GM21576 (cell line): ENCODE results near the gene ACAP3.

Experiments used
- ATAC-seq: cut with Tn5 transposase; IDR thresholded peaks from one replicate; pipeline ENCODE4 v1.9.1; 2021; ENCODE audit warnings: mild to moderate bottlenecking, moderate library complexity; ENCODE audit not compliant: unreplicated experiment

Gene ACAP3

DNA sequence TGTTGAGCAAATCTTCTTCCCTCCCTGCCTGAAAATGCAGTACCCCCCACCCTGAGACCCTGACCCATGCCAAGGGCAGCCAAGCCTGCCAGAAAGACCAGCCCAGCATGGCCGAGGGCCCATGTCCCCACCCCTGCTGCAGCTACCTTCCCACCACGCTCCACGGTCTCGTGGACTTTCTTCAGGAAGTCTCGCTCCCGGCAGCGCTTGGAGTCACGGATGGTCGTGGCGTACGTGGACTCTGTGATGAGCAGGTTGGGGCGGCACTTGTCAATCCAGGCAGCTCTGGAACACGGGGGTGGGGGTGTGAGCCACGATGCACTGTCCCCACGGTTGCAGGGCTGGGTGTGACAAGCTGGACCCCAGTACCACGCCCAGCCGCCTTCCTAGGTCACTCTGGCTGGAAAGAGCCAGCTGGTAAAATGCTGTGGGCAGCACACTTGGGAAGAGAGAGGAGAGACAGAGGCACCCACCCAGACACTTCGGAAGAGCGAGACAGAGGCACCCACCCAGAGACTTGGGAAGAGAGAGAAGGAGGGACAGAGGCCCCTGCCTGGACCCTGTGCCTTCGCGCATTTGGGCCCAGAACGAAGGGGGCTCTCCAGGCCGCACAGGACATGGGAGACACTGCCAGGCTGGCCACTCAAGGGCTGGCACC is 7.1 kb upstream of the ACAP3 start:
- ATAC-seq: no peak

DNA sequence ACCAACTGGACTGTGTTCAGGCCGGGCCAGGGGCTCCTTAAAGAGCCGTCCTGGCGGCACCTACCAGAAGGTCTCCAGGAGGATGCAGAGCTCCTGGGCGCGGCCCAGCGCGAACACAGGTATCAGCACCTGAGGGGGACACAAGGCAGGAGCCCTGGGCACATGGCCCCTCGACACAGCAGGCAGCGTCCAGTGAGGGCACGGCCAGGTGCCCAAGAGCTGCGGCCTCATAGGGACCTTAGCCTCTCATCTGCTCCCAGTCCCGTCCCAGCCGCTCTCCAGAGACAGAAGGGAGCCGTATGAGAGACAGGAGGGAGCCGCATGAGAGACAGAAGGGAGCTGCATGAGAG is 6.5 kb upstream of the ACAP3 start:
- ATAC-seq: no peak

DNA sequence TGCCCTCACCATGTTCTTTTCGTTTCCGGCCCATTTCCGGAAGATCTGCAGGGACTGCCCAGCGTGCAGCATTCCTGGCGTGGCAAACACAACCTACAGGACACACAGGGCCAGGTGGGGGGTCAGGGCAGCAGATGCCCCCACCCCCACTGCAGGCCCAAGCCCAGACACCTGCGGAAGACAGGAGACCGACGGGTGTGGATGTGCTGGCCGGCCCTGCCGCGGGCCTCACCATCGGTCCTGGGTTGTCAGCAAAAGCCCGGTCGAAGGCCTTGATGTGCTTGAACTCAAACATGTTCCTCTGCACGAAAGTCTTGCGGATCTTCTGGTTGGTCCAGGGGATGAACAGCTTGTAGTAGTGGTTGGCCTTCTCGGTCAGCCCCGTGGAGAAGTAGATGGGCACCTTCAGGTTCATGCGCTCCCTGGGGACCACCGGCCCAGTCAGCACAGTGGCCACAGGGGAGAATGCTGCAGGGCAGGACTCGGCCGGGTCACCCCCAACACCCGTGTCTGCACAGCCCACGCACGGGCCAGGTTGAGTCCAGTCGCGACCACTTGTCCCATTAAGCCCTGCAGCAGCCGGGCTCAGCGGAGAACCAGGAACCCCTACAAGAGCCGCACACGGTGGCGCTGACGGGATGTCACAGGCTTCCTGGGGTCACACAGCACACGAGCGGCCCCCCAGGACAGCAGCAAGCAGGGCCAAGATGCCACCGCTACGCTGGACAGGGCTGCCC is 5.9 kb upstream of the ACAP3 start:
- no peak for ATAC-seq

DNA sequence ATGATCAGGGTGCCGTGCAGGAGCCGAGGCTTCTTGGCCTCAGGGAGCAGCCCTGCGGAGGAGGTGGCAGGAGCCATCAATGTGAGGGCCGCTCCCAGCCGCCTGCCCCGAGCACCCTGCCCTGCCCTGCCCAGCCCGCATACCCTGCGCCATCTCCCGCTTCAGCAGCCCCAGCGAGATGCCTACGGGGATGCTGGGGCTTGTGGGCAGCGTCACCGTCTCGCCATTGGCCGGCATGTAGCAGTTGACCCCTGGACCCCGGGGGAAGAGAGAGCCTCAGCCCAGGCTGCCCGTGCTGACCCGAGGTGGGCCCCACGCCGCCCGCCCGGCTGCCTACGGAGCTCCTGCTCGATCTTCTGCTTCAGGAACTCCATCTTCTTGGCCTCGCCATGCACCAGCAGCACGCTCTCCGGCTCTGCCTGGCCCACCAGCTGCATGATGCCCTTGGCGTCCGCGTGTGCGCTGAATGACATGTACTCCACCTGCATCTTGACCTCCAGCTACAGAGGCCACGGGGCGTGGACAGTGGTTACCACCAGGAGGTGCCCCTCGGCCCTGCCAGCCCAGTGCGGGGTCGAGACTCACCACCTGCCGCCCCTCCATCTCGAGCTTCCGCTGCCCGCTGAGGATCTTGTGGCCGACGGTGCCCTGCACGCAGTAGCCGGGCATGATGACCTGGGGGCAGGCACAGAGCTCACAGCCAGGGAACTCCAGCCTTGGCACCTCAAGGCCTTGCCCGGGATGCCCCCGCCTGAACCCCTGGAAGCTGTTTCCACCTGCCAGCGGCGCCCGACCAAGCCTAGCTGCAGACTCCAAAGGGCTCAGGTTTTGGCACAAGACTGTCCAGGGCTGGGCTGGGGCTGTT is 5.0 kb upstream of the ACAP3 start:
- ATAC-seq: no peak

DNA sequence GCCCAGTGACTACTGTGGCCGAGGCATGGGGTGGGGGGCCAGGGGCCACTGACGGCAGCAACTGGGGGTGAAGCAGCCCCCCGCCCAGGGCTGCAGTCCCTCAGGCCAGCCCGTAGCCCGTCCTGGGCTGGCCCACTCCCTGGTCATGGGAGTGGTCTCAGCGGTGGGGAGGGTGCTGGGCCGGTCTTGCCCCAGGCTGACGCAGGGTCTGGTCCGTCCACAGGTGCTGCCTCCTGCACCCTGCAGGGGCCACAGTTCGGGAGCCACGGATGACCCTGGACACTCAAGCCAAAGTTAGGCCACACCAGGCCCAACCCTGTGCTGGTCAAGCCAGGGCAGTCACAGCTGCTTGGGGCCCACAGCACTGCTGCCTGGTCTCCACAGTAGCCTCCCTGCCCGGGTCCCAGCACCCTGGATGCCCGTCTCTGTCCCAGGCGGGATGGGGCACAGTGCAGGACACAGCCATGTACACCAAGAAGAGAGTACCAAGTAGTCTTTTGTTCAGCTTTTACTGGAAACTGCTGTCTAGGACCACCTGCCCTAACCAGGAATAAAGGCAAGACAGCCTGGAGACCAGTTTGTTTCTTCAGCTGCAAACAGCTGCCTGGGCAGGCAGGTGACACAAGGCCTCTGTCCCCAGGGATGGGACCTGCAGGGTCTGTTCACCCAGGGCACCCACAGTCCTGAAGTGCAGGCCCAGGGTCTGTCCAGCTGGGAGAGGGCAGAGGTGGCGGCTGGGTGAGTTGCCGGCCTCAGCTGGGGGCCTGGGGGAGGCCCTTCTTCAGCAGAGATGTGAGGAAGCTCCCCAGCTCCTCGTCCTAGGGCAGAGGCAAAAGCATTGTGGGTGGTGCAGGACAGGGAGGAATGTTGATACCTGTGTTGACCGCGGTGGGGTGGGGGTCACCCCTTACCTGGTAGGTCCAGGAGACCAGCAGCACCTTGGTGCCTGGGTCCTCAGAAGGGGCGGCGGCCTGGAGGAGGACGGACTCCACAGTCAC is 3.7 kb upstream of the ACAP3 start:
- ATAC-seq: no peak

DNA sequence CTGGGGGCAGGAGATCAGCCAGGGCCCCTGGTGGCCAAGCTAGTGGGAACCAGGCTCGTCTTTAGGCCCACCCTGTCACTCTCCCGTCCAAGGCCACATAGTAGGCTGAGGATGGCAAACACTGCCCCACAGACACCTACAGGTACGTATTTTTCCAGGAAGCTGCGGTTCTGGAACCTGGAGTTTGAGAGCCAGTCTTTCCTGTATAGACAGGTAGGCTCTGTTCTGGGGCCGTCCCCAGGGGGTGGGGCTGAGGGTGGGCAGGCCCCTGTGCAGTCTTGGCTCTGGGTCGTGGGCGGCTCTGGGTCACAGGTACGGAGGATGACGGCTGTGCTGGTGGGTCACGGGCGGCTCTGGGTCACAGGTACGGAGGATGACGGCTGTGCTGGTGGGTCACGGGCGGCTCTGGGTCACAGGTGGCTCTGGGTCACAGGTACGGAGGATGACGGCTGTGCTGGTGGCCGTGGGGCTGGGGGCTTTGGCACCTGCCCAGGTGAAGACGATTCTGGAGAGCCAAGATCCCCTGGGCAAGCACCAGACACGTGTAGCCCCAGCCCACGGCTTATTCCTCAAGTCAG is 2.8 kb upstream of the ACAP3 start:
- no peak for ATAC-seq

DNA sequence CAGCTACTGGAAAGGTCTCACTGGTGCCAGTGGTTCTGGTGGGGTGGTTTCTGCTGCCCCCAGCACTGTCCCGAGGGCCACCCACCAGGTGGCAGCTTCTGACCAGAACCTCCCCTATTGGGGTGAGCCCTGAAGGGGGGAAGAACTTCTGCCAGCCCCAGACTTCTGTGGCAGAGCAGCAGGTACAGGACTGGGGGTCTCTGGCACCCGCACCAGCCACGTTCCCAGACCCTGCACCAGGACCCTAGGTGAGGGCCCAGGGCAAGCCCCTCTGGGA is 2.3 kb upstream of the ACAP3 start:
- no peak for ATAC-seq

DNA sequence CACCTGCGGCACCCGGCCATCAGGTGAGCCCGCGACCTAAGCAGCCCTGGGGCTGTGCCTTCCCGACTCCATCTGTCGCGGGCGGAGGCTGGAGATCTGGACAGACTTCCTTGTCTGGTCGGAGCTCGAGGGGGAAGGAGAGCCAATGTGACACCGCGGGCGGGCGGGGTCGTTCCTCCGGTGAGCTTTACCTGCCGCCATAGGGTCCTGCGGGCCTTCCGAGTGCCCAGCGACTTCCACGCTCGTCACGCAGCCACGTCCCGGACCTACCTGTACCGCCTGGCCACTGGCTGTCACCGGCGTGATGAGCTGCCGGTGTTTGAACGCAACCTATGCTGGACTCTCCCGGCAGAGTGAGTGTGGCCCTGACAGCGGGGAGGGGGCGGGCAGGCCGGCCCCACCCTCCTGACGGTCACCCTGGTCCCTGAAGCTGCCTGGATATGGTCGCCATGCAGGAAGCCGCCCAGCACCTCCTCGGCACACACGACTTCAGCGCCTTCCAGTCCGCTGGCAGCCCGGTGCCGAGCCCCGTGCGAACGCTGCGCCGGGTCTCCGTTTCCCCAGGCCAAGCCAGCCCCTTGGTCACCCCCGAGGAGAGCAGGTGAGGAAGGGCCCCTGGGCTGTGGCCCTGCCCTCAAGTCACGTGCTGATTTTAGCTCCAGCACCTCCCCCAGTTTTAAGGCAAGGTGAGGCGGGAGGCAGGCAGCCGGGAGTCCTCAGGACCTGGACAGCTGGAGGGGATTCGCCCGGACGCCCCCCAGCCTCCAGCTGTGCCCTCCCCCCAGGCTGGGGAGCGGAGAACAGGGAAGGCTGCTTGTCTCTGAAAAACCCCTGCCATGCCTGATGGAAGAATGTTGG is 1.8 kb upstream of the ACAP3 start:
- ATAC-seq: no peak

DNA sequence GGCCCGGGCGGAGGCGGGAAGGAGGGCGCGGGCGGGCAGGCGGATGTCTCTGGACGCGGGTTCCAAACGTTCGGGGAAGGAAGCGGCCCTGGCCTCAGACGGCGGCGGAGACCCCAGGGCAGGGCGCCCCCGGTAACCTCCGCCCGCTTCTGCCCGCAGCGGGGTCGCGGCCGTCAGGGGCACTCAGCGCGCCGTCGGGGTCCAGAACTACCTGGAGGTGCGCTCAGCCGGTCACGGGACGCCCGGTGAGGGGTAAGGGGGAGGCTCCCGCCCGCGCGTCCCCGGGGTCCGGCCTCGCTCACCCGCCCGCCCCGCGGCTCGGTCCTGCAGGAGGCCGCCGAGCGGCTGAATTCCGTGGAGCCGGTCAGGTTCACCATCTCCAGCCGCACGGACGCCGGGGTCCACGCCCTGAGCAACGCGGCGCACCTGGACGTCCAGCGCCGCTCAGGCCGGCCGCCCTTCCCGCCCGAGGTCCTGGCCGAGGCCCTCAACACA is 1.1 kb upstream of the ACAP3 start:
- ATAC-seq: no peak

DNA sequence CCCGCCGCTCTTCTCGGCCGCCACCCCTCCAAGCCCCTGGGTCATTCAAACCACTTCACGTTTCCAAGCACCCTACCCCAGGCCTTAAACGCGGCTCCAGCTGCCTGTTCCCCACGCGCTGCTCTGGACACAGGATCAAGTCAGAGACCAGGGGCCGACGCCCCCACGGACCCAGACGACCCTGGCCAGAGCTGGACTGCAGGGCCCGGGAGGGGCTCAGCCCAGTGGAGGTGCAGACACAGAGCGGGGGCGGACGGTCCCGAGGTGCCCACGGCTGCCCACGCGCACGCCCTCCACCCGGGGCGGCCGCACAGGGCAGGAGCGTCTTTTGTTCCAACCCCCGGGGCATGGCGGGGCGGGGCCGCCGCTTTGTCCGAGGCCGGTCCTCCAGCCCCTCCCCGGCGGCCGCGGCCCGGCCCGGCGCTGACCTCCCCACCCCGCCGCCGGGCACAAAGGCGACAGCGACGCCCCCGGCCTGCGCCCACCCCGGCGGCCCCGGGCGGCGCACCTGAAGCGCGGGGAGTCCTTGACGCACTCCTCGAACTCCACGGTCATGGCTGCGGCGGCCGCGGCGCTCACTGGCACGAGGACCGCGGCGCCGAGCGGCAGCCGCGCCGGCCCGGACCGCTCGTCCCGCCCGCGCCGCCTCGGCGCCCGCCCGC is 338 bp downstream of the ACAP3 start:
- peak; percentile 2 for ATAC-seq

DNA sequence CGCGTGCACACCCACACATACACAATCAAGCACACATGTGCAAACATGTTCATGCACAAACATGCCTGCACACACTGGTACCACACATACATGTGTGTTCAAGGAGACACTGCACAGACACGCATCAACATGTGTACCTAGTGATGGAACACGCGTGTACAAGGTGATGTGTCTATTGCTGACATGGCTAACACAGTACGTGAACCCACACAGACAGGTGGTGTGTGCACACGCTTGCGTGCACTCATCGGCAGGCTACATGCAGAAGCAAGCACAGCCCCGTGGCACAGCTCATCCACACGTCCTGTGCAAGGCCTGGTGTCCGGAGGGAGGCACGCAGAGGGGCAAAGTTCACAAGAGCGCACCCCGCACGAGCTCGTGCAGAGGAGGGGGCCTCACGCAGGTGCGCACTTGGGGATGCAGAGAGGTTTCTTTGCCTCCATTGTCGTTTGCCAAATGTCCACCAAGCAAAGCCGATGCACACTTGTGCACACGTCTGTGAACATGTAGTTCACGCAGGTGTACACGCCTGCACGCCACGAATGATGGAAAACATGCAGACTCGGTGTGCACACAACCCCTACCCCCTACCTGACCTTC is 969 bp downstream of the ACAP3 start:
- no peak for ATAC-seq

DNA sequence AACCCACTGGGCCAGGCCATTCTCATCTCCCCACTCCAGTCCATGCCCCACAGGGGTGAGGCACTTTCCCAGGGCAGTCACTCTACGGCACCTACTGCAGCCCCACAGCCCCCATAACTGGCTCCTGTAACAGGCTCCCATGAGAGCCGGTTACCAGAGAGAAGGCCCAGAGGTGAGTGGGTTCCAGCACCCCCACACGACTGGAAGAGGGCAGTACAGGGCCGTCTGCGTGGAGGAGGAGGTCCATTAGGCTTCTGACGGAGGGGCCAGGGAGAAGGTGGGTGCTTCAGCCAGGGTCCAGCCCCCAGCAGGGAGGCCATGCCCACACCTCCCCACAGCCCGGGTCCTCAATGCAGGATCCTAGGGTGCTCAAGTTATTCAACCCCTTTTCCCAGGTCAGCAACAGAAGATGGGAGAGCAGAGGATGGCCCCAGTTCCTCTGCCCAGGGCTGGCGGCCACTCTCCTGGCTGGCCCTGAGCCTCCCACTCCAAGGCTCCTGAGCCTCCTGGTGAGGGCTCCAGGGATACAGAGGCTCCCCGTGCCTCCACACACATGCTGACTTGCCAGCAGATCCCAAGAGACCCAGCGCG is 1.6 kb downstream of the ACAP3 start:
- no peak for ATAC-seq

DNA sequence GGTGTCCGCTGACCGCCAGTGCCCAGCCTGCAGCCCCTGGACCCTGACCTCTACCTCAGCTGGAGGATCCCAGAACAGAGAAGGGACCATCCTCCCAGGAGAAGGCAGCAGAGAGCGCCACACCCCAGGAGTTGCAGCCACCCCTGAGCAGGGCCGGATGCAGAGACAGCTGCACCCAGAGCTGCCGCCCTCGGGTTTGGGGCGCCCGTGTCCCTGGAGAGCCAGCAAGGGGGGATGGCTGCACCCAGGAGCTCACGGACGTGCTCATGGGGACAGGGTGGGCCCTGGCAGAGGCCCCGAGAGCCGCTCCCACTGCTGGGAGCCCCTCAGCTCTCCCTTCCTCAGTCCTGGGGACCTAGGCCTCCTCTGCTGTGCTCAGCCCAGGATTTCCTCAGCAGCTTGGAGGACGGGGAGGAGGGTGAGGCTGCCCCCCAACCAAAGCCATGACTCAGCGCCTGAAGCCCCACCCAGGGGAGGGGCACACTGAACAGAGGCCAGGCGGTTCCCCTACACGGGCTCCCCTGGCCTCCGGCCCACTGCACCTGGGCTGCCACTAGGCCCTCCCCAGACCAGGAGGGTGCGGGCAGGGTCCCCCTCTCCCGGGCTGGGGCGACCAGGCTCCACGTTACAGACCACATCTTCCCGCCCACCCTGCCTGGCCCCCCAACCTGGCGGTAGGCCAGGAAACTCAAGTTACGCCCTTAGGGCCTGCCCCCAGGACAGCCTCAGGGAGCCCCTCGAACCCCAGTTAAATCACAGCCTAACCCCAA is 2.2 kb downstream of the ACAP3 start:
- no peak for ATAC-seq

DNA sequence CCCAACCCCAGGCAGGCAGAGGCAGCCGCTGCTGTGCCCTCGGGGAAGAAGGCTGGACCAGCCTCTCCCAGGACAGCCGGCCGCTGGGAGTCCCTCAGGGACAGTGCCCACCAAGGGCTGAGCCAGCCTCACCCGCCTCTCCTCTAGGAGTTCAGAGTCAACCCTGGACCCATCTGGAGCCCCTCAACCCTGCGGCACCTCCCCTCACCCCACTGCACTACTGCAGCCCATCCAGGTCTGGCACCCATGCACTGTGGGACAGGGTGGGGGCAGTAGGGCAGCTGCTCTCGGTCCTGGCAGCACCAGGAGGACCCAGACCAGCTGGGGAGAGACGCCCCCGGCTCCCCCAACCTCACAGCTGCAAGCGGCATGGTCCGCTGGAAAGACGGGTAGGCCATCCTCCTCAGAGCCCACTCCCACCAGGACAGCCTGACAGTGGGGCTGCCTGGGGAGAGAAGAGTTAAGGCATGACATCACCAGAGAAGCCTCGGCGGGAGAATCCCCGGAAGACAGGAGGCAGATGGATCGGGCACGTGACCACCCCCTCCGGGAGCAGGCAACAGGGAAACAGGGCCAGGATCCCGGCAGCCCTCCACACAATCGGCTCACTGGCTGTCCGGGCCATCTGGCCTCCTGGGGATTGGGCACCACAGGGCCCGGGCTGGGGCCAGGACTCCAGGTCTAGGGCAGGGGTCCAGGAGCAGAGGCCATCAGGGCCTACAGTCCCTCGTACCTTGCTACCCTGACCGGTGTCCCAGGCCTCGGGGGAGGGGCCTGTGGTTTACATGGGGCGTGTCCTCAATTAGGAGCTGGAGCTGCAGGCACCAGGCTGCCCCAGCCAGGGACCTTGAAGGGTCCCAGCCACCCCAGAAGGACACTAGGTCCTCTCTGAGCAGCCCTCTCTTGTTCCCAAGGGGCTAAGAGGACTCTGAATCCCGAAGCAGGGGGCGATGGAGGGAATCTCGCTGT is 3.1 kb downstream of the ACAP3 start:
- ATAC-seq: no peak

DNA sequence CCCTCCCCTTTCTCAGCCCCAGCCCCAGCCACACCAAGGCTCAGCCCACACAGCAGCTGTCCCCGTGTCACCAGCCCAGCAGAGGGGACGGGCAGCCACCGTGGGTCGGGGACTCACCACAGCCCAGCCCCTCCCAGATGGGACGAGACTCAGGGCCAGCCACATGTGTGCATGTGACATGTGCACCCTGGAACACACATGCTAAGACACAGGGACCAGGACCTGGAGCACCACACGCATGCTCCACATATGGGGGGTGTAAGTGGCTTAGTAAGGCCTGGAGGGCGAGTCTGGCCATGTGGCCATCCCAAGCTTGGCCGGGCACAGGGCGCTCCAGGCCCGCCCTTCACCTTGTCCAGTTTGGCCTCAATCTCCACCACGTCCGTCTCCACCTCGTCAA is 4.0 kb downstream of the ACAP3 start:
- no peak for ATAC-seq

DNA sequence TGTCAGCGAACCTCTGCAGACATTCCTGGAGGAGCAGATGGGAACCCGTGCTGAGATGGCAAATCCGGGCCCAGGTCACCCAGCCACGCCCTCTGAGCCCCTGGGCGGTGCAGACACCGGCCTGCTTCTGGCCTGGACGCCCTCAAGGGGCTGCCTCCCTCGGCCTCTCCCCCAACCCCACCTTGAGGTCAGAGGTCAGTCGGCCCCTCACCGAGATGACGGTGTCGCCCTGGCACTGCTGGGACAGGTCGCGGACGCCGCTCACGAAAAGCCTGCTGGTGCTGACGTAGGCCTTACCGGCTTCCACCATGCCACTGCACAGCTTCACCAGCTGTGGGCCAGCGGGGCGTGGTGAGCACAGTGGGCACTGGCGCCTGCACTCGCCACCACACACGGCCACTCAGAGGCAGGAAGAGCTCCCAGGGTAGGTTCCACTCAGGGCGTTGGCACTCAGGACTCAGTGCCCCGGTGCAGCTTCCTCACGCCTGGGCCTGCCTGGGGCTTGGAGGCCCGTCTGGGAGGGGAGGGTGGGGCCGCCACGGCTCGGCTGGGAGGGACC is 4.7 kb downstream of the ACAP3 start:
- ATAC-seq: no peak
